Activated CD4-positive, alpha-beta T cell treated with anti-CD3 and anti-CD28 coated beads for 36 hours (primary cell): ENCODE results near the gene UTS2R. TPM values are rescaled to one million over a fixed set of nuclear protein-coding genes. Genes with fewer than 3 reads are reported as not detected.

Experiments
- ATAC-seq: fragments of 200-7000 bp; cut with Tn5 transposase; one replicate; pipeline ENCODE4 v1.10.0; 2021; ENCODE audit warnings: mild to moderate bottlenecking, moderate library complexity
- CTCF ChIA-PET: fragments of 350-600 bp; sonication (Branson Sonifier 250); formaldehyde crosslinking; loops from one replicate; lab custom pipeline; 2021; ENCODE audit warnings: antibody characterized with exemption; lab: Charles Lee
- POLR2A ChIA-PET: fragments of 350-600 bp; sonication (Branson Sonifier 250); formaldehyde crosslinking; loops from one replicate; lab custom pipeline; 2021; ENCODE audit warnings: antibody characterized with exemption, inconsistent platforms; lab: Charles Lee
- DNase-seq: peaks from one replicate; pipeline ENCODE4 v3.0.0-alpha.2; 2020
- H3K27ac Mint-ChIP-seq: one replicate; pipeline ENCODE4 v1.8.0; 2021; ENCODE audit warnings: mixed read lengths
- H3K27me3 Mint-ChIP-seq: one replicate; pipeline ENCODE4 v1.8.0; 2021; ENCODE audit warnings: mixed read lengths
- H3K36me3 Mint-ChIP-seq: one replicate; pipeline ENCODE4 v1.8.0; 2021; ENCODE audit warnings: low read depth, mixed read lengths
- H3K4me1 Mint-ChIP-seq: one replicate; pipeline ENCODE4 v1.8.0; 2021; ENCODE audit warnings: mixed read lengths
- H3K4me3 Mint-ChIP-seq: one replicate; pipeline ENCODE4 v1.8.0; 2021; ENCODE audit warnings: mild to moderate bottlenecking, moderate library complexity, mixed read lengths
- H3K9me3 Mint-ChIP-seq: one replicate; pipeline ENCODE4 v1.8.0; 2021; ENCODE audit warnings: low read depth, mixed read lengths
- intact Hi-C, 2 experiments: fragments of 100-400 bp; cut with DNase I in 1 of 2; cut with micrococcal nuclease in 1 of 2; formaldehyde crosslinking; loops; one replicate each; pipeline versions ENCODE4 v1.14.2 to v1.15.1; 2022 to 2024; cut with DNase I, micrococcal nuclease
- total RNA-seq, 2 experiments: library from RNA; stranded (reverse); gene quantifications; one replicate each; pipeline ENCODE4 v1.2.3, GENCODE V29; 2021

UTS2R gene
- total RNA-seq, 2 experiments from 2014 or later, result not detected

GRCh38 chr17:82328141-82328993 is 43.2 kb upstream of the UTS2R start:
- Mint-ChIP-seq H3K9me3 (no peaks in the 10 kb centered on the region), H3K27ac (no peak overlapping the region), H3K4me1 (peaks cover 22% of the 10 kb centered on the region), H3K27me3 (peaks cover 4% of the 10 kb centered on the region), H3K36me3 (peaks cover 17% of the 10 kb centered on the region), H3K4me3 (no peak overlapping the region)
- ChIA-PET POLR2A (no interaction called here), CTCF (interaction anchor here (0.9 kb wide), 1 partner anchor 369 kb away, joined by 3 read pairs; no protein-coding TSS in a partner anchor)
- ATAC-seq, result no peak
- DNase-seq, result peak; percentile 21
- intact Hi-C loops, result loop anchor here in 1 of 2 experiments (10.0 kb wide), 1 partner anchor 294 kb away; the partner anchor contains the start of genes DCXR and RAC3

GRCh38 chr17:82328994-82329507 is 42.5 kb upstream of the UTS2R start:
- POLR2A ChIA-PET, result no interaction called here
- CTCF ChIA-PET, result no interaction called here
- peak; percentile 14 for DNase-seq
- peaks cover 12% of the 10 kb centered on the region for H3K36me3 Mint-ChIP-seq
- intact Hi-C loops, result loop anchor here in 1 of 2 experiments (10.0 kb wide), 1 partner anchor 294 kb away; the partner anchor contains the start of genes DCXR and RAC3
- ATAC-seq, result no peak
- no peak overlapping the region for H3K27ac Mint-ChIP-seq
- no peak overlapping the region for H3K4me3 Mint-ChIP-seq
- peaks cover 4% of the 10 kb centered on the region for H3K27me3 Mint-ChIP-seq
- H3K4me1 Mint-ChIP-seq, result peaks cover 17% of the 10 kb centered on the region
- H3K9me3 Mint-ChIP-seq, result no peaks in the 10 kb centered on the region

DNA sequence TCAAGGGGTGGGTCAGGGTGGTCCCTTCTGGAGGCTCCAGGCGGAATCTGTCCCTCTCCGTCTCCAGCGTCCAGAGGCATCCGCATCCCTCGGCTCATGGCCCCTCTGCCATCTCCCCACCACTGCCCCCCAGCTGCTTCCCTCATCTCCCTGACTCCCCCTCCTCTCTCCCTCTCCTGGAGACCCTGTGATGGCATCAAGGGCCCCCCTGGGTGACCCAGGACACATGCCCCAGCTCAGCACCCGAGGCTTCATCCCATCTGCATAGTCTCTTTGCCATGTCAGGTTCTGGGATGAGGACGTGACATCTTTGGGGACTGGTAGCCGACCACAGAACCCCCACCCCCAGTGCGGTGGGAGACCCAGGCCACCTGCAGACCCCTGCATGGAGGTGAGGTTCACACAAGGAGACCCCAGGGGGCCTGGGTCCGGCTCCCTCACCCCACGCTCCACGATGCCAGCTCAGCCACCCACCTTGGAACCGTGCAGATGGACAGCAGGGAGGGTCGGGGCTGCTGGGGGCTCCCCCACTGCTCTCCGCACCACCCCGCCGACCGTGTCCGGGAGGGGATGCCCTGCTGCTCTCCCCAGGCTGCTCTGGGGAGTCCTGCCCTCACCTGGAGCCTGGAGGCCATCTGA is 41.8 kb upstream of the UTS2R start:
- Mint-ChIP-seq H3K27ac (no peak overlapping the region), H3K4me1 (peaks cover 17% of the 10 kb centered on the region), H3K27me3 (peaks cover 4% of the 10 kb centered on the region), H3K36me3 (peaks cover 5% of the 10 kb centered on the region), H3K9me3 (no peaks in the 10 kb centered on the region), H3K4me3 (no peak overlapping the region)
- POLR2A ChIA-PET, result no interaction called here
- no peak for ATAC-seq
- DNase-seq, result no peak
- CTCF ChIA-PET, result interaction anchor here (0.6 kb wide), 1 partner anchor 63 kb away, joined by 3 read pairs; no protein-coding TSS in a partner anchor
- intact Hi-C loops, result loop anchor here in 1 of 2 experiments (10.0 kb wide), 1 partner anchor 295 kb away; the partner anchor contains the start of genes DCXR and RAC3

- POLR2A ChIA-PET, result interaction anchor here (0.6 to 0.7 kb wide), 2 partner anchors 8 to 34 kb away, joined by 3 read pairs; no protein-coding TSS in a partner anchor
- DNase-seq, result peak; percentile 48
- Mint-ChIP-seq H3K4me1 (peaks cover 21% of the 10 kb centered on the region), H3K36me3 (no peaks in the 10 kb centered on the region), H3K4me3 (no peak overlapping the region), H3K27ac (no peak overlapping the region), H3K27me3 (peaks cover 4% of the 10 kb centered on the region), H3K9me3 (no peaks in the 10 kb centered on the region)
- no peak for ATAC-seq
- CTCF ChIA-PET, result interaction anchor here (0.6 to 1.0 kb wide), 2 partner anchors 13 to 64 kb away, joined by 3 to 6 read pairs; partner anchors contain the start of gene CD7
- intact Hi-C loops, result no loop called here
Measured at GRCh38 chr17:82330322-82331239, 41.0 kb upstream of the UTS2R start.

GRCh38 chr17:82331345-82331939 is 40.1 kb upstream of the UTS2R start:
- no peaks in the 10 kb centered on the region for H3K36me3 Mint-ChIP-seq
- ChIA-PET POLR2A (interaction anchor here (0.7 kb wide), 1 partner anchor 35 kb away, joined by 3 read pairs; no protein-coding TSS in a partner anchor), CTCF (interaction anchor here (1.0 kb wide), 1 partner anchor 14 kb away, joined by 6 read pairs; the partner anchor contains the start of gene CD7)
- no peaks in the 10 kb centered on the region for H3K9me3 Mint-ChIP-seq
- no peak for ATAC-seq
- intact Hi-C loops, result no loop called here
- no peak overlapping the region for H3K27ac Mint-ChIP-seq
- no peak overlapping the region for H3K4me3 Mint-ChIP-seq
- peaks cover 27% of the 10 kb centered on the region for H3K4me1 Mint-ChIP-seq
- no peak for DNase-seq
- peaks cover 4% of the 10 kb centered on the region for H3K27me3 Mint-ChIP-seq

GRCh38 chr17:82332669-82333278 is 38.8 kb upstream of the UTS2R start:
- ATAC-seq (peak; percentile 28), DNase-seq (peak; percentile 57)
- ChIA-PET CTCF (interaction anchor here (1.2 to 2.4 kb wide), 3 partner anchors 11 to 96 kb away, joined by 3 to 11 read pairs (median 3); no protein-coding TSS in a partner anchor), POLR2A (interaction anchor here (0.8 to 1.9 kb wide), 2 partner anchors 11 to 35 kb away, joined by 4 to 6 read pairs; no protein-coding TSS in a partner anchor)
- Mint-ChIP-seq H3K4me1 (peaks cover 29% of the 10 kb centered on the region), H3K9me3 (no peaks in the 10 kb centered on the region), H3K27me3 (peaks cover 4% of the 10 kb centered on the region), H3K4me3 (peak overlapping the region; percentile 67), H3K36me3 (no peaks in the 10 kb centered on the region), H3K27ac (peak overlapping the region; percentile 60)
- intact Hi-C loops, result no loop called here

- Mint-ChIP-seq H3K4me3 (peak within 1 kb of the TSS; percentile 72), H3K9me3 (no peaks in the 10 kb centered on the region), H3K27ac (peak within 1 kb of the TSS; percentile 86), H3K27me3 (peaks cover 4% of the 10 kb centered on the region), H3K36me3 (no peaks in the 10 kb centered on the region), H3K4me1 (peaks cover 30% of the 10 kb centered on the region)
- ATAC-seq (peak; percentile 50), DNase-seq (no peak)
- ChIA-PET CTCF (interaction anchor here (0.9 to 2.4 kb wide), 4 partner anchors 12 to 97 kb away, joined by 3 to 11 read pairs (median 3); no protein-coding TSS in a partner anchor), POLR2A (interaction anchor here (0.8 to 1.9 kb wide), 3 partner anchors 12 to 37 kb away, joined by 3 to 6 read pairs (median 4); no protein-coding TSS in a partner anchor)
- intact Hi-C loops, result no loop called here
Measured at GRCh38 chr17:82333279-82334171, 38.0 kb upstream of the UTS2R start, which contains the start of gene SECTM1. SECTM1 (minus strand) TSS chr17:82333766; CDS start chr17:82327240, 6,526 bp downstream.

GRCh38 chr17:82334204-82334621 is 37.4 kb upstream of the UTS2R start:
- DNase-seq, result no peak
- Mint-ChIP-seq H3K27me3 (peaks cover 4% of the 10 kb centered on the region), H3K4me1 (peaks cover 35% of the 10 kb centered on the region), H3K27ac (peak overlapping the region; percentile 86), H3K36me3 (no peaks in the 10 kb centered on the region), H3K4me3 (peak overlapping the region; percentile 72), H3K9me3 (no peaks in the 10 kb centered on the region)
- intact Hi-C loops, result no loop called here
- no peak for ATAC-seq
- POLR2A ChIA-PET, result interaction anchor here (0.9 to 1.9 kb wide), 2 partner anchors 13 to 38 kb away, joined by 3 to 6 read pairs; no protein-coding TSS in a partner anchor
- CTCF ChIA-PET, result interaction anchor here (0.9 to 2.4 kb wide), 5 partner anchors 12 to 98 kb away, joined by 3 to 11 read pairs (median 3); no protein-coding TSS in a partner anchor
